ENCODE measurements around the gene TUBA4B.

Gene TUBA4B

DNA sequence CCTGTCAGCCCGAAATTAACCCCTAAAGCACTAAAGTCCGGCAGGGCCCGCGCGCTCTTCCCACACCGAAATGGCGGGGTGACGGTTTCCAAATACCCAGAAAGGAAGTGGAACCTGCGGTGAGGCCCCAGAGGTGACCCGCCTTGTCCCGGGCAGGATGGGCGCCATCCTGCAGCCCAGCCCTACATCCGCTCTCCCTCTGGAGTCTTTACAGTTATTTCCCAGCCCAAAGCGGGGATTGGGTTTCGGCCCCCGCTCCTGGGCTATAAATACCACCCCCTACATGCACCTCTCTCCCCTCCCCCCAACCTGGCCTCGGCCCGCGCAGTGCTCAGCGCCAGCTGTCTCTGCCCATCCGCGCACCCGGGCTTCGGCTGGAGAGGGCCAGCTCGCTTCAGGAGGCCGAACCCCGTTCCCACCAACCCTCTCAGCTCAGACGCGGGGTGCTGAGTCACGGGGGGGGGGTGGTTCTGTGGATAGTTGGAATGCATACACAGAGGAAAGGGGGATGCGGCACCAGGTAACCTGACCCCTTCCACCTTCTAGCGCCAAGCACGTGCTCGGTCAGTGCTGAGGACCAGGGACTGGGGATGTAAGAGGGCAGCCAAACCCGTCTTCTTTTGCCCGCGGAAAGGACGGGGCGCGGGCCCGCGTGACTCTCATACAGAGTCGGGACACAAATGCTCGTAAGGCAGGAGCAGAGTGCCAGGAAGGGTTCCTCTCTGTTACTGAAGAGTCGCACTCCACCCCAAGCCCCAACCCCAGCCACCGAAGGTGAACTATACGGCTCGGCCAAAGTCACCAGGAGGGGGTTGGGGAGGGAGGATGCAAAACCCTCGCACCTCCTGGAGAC is at the start of gene TUBA4B:
TSS of gene TUBA4B (plus strand) at position 344 of the 853 bp plus-strand sequence. CDS start at position 509, 165 bp downstream.
- DNase-seq: peak; percentile 37

DNA sequence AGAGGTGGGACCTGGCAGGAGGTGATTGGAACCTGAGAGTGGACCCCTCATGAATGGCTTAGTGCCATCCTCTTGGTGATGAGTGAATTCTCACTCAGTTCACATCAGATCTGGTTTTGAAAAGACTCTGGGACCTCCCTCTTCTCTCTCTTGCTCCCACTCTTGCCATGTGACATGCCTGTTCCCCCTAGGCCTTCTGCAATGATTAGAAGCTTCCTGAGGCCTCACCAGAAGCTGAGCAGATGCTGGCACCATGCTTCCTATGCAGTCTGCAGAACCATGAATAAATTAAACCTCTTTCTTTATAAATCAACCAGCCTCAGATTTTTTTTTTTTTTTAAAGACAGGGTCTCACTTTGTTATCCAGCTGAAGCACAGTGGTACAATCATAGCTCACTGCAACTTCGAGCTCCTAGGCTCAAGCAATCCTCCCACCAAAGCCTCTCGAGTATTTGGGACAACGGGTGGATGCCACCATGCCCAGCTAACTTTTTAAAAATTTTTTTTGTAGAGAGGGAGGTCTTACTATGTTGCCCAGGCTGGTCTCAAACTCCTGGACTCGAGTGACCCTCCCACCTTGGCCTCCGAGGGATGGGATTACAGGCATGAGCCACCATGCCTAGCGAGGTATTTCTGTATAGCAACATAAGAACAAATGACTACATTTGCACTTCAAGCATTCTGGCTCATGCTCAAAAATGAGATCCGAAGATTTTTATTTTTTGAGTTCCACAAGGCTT is 48.4 kb upstream of the TUBA4B start:
- DNase-seq: no peak

DNA sequence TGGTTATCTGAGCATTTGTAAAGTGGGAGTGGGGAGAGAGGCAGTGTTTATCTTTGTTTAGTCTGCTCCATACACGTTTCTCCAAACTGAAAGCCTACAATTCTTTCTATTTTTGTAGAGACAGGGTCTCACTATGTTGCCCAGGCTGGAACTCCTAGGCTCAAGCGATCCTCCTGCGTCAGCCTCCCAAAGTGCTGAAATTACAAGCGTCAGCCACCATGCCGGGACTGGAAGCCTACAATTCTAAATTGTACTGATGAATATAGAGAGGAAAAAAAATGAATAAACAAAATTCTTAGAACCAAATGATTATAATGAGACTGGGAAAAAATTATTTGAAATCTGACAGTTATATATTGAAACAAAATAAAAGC is 47.9 kb upstream of the TUBA4B start:
- DNase-seq: no peak

DNA sequence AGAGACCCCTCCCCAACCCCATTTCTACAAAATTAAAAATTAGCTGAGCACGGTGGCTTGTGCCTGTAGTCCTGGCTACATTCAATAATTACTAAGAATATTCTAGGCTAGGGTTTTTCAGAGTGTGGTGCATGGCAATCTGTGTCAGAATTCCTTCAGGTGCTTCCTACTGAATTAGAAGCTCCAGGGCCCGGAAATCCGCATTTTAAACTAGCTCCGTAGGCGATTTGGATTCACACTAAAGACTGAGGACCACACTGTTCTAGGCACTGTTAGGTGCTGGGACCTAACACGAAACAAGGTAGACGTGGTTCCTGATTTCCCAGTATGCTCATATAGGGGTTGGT is 47.1 kb upstream of the TUBA4B start:
- no peak for DNase-seq

DNA sequence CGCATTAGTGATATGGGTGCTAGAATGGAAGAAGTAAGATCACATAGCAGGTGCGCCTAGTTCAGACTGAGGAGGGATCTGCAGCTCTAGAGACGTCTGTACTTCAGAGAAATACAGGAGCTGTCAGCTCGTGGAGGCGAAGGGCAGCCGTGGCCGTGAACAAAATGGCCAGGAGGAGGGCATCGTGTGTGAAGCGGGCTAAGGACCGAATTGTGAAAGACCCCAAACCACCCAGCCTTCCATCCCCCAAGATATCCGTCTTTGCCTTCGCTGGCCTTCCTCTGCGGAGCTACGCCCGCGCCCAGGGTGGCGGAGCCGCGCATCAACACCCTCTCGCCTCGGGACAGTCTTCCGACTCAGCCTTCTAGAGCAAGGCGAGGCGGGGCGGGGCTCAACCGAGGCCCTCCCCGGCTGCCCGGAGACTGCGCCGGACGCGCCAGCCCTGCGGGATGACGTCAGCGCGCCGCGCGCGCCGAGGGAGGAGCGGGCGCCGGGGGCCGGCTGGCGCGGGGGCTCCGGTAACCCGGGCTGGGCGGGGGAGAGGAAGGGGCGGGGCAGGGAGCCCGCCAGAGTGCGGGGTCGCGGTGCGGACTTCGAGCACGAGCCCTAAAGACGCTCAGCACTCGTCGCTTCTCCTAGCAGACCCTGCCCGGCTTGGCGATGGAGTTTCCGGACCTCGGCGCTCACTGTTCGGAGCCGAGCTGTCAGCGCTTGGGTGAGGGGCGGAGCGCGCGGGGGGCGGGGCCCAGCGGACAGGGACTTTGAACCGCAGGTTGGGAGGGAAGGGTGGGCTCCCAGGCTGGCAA is 46.5 kb upstream of the TUBA4B start, which contains the start of gene ZFAND2B:
TSS of gene ZFAND2B (plus strand) at position 455 of the 806 bp plus-strand sequence. CDS start at position 661, 206 bp downstream.
- DNase-seq: peak; percentile 93

DNA sequence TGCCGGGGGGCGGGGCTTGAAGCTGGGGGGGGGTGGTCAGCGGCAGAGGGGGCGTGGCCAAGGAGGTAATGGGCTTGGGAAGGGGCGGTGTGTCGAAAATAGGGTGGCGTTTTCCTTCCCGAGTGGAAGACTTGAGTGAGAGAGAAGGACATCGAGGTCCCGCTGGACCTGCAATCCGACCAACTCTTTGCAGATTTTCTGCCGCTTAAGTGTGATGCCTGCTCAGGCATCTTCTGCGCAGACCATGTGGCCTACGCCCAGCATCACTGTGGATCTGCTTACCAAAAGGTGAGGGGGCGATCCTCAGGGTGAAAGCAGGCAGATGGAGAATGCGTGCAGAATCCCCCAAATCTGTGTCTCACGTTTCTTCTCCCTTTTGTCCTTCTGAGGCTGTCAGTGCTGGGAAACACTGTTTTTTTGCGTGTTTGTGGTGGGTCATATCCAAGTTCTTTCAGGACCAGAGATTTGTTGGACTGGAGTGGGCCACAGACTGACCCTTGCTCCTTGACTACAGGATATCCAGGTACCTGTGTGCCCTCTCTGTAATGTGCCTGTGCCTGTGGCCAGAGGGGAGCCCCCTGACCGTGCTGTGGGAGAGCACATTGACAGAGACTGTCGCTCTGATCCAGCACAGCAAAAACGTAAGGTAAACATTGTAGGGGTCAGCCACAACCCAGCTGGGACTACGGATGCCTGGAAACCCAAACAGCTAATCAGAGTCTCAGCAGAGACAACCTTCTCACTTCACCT is 45.7 kb upstream of the TUBA4B start:
- DNase-seq: no peak

DNA sequence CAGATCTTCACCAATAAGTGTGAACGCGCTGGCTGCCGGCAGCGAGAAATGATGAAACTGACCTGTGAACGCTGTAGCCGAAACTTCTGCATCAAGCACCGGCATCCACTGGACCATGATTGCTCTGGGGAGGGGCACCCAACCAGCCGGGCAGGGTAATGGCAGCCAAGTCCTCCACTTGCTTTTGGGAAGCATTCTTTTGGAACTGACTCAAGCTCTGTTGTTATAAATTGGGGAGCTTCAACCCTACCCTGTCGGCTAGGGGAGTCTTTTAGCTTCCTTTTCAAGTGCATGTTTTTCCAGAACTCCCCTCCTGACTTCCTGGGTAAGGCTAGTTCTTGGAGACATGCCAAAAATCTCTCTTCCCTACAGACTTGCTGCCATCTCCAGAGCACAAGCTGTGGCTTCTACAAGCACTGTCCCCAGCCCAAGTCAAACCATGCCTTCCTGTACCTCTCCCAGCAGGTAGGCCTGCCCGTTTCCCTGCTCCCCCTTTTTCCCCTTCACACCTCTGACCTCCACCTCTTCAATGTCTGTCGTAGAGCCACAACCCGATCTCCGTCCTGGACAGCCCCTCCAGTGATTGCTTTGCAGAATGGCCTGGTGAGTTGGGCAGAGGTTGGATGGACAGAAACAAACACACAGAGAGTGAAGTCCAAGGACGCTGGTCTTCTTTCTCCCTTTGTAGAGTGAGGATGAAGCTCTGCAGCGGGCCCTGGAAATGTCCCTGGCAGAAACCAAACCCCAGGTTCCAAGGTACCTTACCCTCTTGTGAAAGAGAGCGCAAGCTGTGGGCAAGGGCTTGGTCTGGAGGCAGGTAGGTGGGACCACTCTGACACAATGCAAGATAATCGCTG is 44.9 kb upstream of the TUBA4B start:
- peak; percentile 56 for DNase-seq

DNA sequence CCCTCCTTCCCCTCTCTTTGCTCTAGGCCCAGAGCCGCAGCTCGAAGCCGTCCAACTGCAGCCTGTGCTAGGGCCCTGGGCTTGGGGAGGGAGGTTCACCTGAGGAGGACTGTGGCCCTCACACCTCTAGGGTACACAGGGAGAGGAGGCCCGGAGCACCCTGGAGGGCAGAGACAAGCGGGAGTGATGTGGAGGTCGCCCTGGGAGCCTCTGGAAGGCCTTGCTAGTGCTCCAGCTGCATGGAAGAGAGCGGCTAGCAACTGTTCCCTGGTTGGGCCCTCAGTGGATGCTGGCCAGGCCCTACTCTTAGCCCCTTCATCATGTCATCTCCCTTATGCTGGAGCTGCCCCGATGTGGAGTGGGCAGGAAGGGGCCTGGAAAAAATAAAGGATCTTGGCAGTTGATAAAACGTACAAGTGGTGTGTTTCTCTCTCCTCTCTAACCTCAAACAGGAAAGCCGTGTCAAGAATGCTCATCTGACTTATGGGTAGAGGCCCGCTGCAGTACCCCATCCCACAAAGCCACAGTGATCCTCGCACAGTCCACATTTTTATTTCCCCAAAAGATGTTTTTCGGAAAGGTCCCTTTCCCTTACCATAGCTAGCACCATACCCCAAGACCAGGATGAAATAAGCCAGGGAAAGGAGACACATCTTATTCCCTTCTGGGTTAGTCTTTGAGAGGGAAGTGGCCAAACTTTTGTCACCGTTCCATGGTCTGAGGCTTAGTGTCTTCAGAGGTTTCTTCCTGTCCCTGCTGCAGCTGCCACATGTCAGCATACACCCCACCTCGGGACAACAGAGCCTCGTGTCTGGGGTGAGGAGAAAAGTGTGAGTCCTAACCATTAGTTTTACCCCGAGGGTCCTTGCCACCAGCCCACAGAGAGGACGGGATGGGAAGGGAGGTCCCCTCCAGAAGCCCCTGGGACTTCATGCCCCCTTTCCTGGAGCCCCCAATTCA is 43.5 kb upstream of the TUBA4B start:
- DNase-seq: no peak

DNA sequence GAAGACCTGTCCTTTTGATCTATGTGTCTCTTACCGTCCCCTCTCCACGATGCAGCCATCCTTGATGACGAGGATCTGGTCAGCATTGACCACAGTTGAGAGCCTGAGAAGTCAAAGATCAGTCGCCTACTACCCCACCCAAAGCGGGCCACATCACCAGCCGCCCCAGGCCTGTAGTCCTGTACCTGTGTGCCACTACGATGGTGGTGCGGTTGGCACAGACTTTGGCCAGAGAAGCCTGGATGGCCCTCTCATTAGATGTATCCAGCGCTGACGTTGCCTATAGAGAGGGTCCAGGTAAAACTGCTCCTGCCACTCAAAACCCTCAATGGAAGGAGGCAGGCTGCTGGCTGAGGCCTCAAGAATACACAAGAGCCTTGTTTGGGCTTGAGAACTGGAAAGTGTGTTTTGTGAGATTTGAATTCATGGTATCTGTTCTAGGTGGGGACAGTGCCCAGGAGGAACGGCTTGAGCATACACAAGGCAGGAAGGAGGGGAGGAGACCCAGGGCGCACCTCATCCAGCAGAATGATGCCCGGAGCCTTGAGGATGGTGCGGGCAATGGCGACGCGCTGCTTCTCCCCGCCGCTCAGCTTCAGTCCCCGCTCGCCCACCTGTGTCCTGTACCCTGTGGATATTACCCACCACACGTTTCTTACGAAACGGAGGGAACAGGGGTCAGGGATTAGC is 42.7 kb upstream of the TUBA4B start:
- no peak for DNase-seq

DNA sequence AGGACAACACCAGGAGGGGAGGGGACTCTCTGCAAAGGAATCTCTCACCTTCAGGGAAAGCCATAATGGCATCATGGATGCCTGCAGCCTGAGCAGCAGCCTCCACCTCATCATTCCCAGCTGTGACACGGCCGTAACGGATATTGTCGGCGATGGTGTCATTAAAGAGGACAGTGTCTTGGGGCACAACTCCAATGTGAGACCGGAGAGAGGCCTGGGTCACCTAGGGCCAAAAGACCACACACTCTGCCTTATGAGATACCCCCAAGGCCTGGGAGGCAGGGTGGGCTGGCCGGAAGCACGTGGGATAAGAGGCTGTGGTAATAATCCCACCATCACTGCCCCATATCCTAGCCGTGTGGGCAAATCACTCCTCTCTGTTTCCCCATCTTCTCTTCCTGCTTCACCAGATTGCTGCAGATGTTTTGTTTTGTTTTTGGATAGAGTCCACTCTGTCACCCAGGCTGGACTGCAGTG is 42.1 kb upstream of the TUBA4B start:
- DNase-seq: no peak

DNA sequence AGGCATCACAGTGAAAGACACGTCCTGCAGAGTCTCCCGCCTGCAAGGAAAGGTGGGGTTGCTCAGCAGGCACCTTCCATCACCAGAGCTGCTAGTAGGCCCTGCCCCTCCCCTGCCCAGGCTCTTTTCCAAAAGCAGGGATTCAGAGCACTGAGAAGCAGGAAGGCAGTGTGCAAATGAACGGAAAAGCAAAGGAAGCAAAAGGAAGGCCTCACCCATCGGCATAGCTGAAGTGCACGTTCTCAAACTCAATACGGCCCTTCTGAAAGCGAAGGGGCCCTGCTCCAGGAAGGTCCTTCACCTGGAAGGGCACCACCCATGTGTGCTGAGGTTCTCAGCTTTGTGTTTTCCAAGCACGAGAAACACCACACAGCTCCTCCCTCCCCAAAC is 40.0 kb upstream of the TUBA4B start:
- no peak for DNase-seq

DNA sequence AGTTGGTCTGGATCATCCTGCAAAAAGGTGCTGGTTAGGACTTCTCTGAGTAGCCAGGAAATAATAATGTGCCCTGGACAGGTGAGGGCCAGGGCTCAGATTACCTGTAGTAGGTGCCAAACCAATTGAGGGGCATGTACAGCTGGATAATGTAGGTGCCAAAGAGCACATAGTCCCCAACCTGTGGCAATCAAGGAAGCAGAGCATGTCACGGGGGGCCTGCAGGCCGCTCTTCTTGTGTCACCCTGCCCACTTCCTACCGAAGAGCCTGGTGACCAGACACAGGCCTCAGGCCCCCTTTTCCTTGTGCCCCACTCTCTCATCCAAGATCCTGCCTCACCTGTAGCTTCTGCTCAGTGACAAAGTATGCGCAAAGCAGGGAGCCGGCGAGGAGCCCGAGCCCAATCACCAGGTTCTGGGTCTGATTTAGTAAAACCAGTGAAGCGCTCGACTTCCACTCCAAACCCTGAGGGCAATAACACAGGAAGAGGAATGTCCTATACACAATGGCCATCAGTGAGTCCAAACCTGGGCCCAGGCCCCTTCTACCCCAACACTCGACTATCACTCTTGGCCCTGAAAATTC is 39.5 kb upstream of the TUBA4B start:
- DNase-seq: no peak

DNA sequence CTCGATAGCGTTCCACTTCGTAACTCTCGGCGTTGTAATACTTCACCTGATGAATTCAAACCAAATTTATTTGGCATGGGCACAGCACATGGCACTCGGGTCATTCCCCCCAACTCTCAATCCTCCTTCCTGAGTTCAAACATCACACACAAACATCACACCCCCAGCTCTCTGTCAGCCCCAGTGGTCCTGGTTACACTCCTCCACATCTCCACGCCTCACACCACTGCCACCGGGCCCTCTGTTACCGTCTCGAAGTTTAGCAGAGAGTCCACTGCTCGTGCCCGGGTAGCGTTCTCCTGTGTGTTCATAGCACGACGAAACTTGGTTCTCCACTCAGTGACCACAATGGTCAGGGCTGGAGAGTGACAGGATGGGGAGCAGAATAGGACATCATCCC is 38.9 kb upstream of the TUBA4B start:
- DNase-seq: no peak

DNA sequence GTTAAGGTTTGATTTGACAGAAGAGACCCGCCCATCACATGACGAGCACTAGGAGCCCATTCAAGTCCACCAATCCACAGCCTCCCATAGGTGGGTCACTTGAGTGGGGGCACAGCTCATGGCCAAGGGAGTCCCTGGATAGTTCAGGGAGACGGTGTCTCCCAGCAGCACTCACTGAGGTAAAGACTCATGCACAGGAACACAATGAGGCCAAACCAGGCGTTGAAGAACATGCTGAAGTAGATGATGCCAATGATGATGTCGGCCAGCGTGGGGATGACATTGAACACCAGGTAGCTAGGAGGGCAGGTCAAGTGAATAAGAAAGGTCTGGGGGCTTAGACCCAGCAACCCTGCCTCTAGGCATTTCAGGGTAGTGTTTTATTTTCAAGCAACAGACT is 38.3 kb upstream of the TUBA4B start:
- DNase-seq: no peak

DNA sequence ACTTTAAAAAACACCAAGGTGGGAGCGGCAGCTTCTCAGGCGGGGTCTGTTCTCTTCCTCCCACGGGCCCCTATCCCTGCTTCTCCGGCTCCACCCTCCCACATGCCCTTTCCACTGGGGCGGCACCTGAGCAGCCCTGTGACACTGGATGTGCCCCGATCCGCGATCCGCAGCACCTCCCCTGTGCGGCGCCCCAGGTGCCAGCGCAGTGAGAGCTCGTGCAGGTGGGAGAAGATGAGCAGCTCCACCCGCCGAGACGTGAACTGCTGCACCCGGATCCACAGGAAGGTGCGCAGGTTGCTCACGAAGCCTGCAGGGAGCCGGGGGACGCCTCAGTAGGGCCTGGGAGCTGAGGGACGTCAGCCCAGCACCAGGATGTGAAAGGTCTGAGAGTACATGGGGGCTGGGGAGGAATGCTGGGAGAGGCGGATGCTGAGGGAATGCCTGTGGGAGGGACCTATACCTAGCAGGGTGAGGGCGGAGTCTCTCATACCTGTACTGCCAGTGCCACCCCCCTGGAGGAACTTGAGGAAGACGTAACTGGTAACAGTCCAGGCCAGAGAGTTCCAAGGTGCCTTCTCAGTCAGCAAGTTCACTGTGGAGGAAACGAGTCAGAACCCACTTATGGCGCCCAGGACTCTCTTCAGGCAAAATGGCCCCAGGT is 37.0 kb upstream of the TUBA4B start:
- DNase-seq: no peak

DNA sequence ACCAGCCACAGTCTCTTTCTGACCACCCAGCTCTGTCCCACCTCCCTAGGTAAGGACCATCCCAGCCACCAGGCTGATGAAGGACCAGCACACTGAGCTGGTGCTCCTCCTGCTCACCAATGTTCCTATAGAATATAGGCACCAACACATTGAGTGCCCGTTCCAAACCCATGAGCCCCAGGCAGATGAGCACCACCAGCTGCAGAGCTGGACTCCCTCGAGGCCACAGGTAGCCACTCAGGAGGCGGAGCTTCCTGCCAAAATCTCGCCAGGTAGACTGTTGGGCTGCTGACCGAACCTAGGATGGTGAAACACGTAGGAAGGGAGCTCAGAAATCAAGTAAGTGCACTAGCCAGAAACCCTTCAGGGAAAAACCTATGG is 36.5 kb upstream of the TUBA4B start:
- no peak for DNase-seq

DNA sequence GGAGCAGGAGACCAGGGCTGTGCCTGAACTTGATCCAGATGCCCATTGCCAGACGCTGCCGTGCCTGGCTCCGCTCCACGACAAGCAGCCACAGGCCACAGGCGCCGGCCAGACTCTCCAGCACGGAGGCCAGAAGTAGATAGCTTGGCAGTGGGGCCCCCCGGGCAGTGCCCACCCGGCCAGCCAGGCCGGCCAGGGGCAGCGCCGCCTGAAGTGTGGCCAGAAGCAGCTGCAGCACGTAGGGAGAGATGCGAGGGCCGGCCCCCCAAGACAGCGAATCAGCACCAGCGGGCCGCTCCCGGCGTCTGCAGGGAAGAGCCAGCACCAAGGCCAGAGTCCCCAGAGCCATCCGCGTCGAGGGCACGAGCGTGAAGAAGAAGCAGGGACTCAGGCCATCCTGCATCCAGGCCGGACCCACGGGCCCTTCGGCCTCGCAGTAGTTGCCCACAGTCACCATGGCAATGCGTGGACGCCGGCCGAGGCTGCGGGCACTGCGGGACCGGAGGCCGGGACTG is 34.8 kb upstream of the TUBA4B start:
- DNase-seq: peak; percentile 80
